ENCODE results near the gene COQ8B. TPM values are rescaled to one million over a fixed set of nuclear protein-coding genes. Genes with fewer than 3 reads are reported as not detected.

Gene COQ8B
- total RNA-seq, 4 donors from 2014 or later: 39.2 to 73.0 (median 54.7) TPM

DNA sequence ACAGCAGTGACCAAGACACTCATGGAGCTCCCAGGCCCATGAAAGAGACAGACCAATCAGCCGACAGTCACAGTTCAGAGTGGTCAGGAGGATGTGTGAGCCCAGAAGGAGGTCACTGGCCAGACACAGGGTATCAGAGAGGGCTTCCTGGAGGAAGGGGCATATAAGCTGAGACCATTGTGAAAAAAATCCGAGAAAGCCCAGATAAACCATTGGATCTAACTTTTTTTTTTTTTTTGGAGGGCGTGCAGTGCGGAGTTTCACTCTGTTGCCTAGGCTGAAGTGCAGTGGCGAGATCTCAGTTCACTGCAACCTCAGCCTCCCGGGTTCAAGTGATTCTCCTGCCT lies 4.4 kb upstream of the COQ8B start:
- no peak for DNase-seq
- no peak overlapping the region for H3K4me3 ChIP-seq (replicated peaks in 1 of 3)
- WGBS, 2 donors: 72 to 95% methylated on average over 6 of the region's 6 CpGs
- H3K27me3 ChIP-seq: no peaks in the 10 kb centered on the region
- no peak for TF ChIP-seq POLR2A (IDR thresholded peaks at IDR 0.05)
- TF ChIP-seq CTCF (IDR thresholded peaks at IDR 0.05): no peak
- intact Hi-C loops (cut with DNase I): no loop called here
- peaks cover 46 to 47% of the 10 kb centered on the region in 2 donors for H3K4me1 ChIP-seq
- no peaks in the 10 kb centered on the region for H3K9me3 ChIP-seq
- peak overlapping the region; percentile 91 to 98 (median 93) for H3K27ac ChIP-seq
- H3K36me3 ChIP-seq: peaks cover 16 to 21% of the 10 kb centered on the region in 2 donors

DNA sequence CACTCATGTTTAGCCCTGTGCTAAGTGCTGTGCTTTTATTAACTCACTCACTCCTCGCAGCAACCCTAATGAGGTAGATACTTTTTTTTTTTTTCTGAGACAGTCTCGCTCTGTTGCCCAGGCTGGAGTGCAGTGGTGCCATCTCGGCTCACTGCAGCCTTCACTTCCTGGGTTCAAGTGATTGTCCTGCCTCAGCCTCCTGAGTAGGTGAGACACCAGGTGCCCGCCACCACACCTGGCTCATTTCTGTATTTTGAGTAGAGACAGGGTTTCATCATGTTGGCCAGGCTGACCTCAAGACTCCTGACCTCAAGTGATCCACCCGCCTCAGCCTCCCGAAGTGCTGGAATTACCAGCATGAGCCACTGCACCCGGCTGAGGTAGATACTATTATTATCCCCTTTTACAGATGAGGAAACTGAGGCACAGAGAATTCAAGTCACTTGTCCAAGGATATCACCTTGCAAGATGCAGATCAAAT lies 2.8 kb upstream of the COQ8B start:
- no peak for DNase-seq
- Histone ChIP-seq H3K4me1 (peaks cover 53 to 59% of the 10 kb centered on the region in 2 donors), H3K27ac (peak overlapping the region; percentile 91 to 98 (median 93)), H3K4me3 (replicated peaks in 1 of 3) (peak overlapping the region in 2 of 3 donors; percentile 5 to 69), H3K27me3 (no peaks in the 10 kb centered on the region), H3K9me3 (no peaks in the 10 kb centered on the region), H3K36me3 (peaks cover 6 to 13% of the 10 kb centered on the region in 2 donors)
- no peak for TF ChIP-seq CTCF (IDR thresholded peaks at IDR 0.05)
- no peak for TF ChIP-seq POLR2A (IDR thresholded peaks at IDR 0.05)
- intact Hi-C loops (cut with DNase I): no loop called here
- 51 to 57% methylated on average over 7 of the region's 7 CpGs for WGBS, 2 donors

DNA sequence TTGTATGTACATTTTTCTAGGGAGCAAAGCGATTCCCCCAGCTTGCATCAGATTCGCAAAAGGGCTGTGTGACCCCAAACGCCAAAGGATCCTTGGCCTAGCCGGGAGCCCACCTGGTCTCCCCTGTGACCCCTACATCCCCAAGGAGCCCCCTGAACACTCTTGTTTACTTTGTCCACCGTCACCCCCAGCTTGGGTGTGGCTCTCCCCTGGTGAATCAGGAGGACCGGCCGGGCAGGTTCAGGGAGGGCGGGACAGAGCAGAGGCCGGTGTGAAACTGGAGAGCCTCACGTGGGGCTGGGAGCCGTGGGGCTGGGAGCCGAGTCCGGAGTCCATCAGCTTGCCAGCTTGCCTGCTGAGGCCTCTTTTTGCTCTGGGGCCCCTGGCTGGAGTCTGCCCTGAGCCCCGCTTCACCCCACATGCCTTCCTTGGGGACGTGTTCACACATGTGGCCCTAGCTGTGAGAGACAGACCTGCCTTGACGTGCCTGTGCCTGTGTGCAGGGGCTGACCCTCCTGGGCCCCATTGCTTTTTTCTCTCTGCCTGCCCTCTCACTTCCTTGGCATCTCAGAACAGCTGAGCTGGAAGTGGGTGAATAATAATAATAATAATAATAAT lies 2.2 kb upstream of the COQ8B start:
- Histone ChIP-seq H3K9me3 (no peaks in the 10 kb centered on the region), H3K36me3 (peaks cover under 1 to 8% of the 10 kb centered on the region in 2 donors), H3K27me3 (no peaks in the 10 kb centered on the region), H3K4me3 (replicated peaks in 1 of 3) (peak overlapping the region; percentile 17 to 74 (median 69)), H3K4me1 (peaks cover 57 to 64% of the 10 kb centered on the region in 2 donors), H3K27ac (peak overlapping the region; percentile 91 to 98 (median 93))
- intact Hi-C loops (cut with DNase I): no loop called here
- TF ChIP-seq CTCF (IDR thresholded peaks at IDR 0.05) (no peak), POLR2A (IDR thresholded peaks at IDR 0.05) (peak in 1 of 2 donors; percentile 40)
- WGBS, 2 donors: 6 to 7% methylated on average over 7 to 15 of the region's 16 CpGs
- peak; percentile 85 to 88 for DNase-seq

DNA sequence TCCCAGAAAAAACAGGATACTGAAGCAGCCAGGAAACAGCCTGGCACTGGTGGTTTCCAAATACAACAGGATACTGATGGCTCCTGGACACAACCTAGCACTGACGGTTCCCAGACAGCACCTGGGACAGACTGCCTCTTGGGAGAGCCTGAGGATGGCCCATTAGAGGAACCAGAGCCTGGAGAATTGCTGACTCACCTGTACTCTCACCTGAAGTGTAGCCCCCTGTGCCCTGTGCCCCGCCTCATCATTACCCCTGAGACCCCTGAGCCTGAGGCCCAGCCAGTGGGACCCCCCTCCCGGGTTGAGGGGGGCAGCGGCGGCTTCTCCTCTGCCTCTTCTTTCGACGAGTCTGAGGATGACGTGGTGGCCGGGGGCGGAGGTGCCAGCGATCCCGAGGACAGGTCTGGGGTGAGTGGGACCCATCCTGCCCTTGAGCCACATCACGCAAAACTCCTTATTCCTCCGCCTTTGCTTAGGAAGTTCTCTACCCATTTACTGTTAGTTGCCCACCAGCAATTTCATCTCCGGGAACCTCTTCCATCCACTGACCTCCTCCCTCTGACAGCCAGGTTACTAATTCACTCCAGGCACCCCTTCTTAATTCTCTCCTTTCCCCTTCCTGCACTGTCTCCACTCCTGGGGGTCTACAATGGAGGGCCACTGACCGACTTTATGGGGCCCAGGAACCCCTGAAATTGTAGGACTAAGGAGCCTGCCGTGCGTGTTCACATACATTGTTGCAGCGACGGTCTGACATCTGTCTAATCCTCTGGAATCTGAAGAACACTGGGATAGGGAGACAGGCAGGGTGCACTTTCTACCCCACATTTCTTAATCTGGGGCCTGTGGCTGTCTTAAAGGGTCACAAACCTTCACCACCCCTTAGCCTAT lies 1.4 kb upstream of the COQ8B start:
- Histone ChIP-seq H3K4me1 (peaks cover 50 to 64% of the 10 kb centered on the region in 2 donors), H3K27me3 (no peaks in the 10 kb centered on the region), H3K27ac (peak overlapping the region; percentile 91 to 98 (median 93)), H3K4me3 (replicated peaks in 1 of 3) (peak overlapping the region; percentile 69 to 75 (median 74)), H3K9me3 (no peaks in the 10 kb centered on the region), H3K36me3 (peaks cover 0 to under 1% of the 10 kb centered on the region in 2 donors)
- no peak for TF ChIP-seq POLR2A (IDR thresholded peaks at IDR 0.05)
- TF ChIP-seq CTCF (IDR thresholded peaks at IDR 0.05): no peak
- 24 to 31% methylated on average over 14 to 16 of the region's 20 CpGs for WGBS, 2 donors
- DNase-seq: peak; percentile 30 to 39
- intact Hi-C loops (cut with DNase I): no loop called here

Measured in thyroid gland (tissue), 4 donors.